ENCODE data around the gene ITGB5.

- TF ChIP-seq, protein P1, sequence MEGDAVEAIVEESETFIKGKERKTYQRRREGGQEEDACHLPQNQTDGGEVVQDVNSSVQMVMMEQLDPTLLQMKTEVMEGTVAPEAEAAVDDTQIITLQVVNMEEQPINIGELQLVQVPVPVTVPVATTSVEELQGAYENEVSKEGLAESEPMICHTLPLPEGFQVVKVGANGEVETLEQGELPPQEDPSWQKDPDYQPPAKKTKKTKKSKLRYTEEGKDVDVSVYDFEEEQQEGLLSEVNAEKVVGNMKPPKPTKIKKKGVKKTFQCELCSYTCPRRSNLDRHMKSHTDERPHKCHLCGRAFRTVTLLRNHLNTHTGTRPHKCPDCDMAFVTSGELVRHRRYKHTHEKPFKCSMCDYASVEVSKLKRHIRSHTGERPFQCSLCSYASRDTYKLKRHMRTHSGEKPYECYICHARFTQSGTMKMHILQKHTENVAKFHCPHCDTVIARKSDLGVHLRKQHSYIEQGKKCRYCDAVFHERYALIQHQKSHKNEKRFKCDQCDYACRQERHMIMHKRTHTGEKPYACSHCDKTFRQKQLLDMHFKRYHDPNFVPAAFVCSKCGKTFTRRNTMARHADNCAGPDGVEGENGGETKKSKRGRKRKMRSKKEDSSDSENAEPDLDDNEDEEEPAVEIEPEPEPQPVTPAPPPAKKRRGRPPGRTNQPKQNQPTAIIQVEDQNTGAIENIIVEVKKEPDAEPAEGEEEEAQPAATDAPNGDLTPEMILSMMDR (conservative IDR thresholded peaks at IDR 0.05; ENCODE audit: low read depth, low read length), result no peak
- TF ChIP-seq EZH2 (IDR thresholded peaks at IDR 0.05; ENCODE audit: low read length, unreplicated experiment), result no peak
Observed at GRCh38 chr3:124833710-124834332, 53.3 kb downstream of the ITGB5 start.
